Activated CD4-positive, alpha-beta T cell treated with anti-CD3 and anti-CD28 coated beads, Interleukin-2, amount 10 ng/mL, durations not matched to agents 7 days and 5 days (primary cell): Measurements from ENCODE around the gene PPP1R1B. TPM values are rescaled to one million over a fixed set of nuclear protein-coding genes. Genes with fewer than 3 reads are reported as not detected.

Experiments
- CTCF ChIA-PET: fragments of 350-600 bp; sonication (Branson Sonifier 250); formaldehyde crosslinking; loops from one replicate; lab custom pipeline; 2021; ENCODE audit warnings: antibody characterized with exemption; lab: Charles Lee
- POLR2A ChIA-PET: fragments of 350-600 bp; sonication (Branson Sonifier 250); formaldehyde crosslinking; loops from one replicate; lab custom pipeline; 2021; ENCODE audit warnings: antibody characterized with exemption; lab: Charles Lee
- DNase-seq: peaks from one replicate; pipeline ENCODE4 v3.0.0-alpha.2; 2020
- H3K27ac Mint-ChIP-seq: one replicate; pipeline ENCODE4 v1.8.0; 2021; ENCODE audit warnings: mild to moderate bottlenecking, moderate library complexity, mixed read lengths
- H3K27me3 Mint-ChIP-seq: one replicate; pipeline ENCODE4 v1.8.0; 2021; ENCODE audit warnings: mixed read lengths
- H3K36me3 Mint-ChIP-seq: one replicate; pipeline ENCODE4 v1.8.0; 2021; ENCODE audit warnings: low read depth, mixed read lengths
- H3K4me1 Mint-ChIP-seq: one replicate; pipeline ENCODE4 v1.8.0; 2021; ENCODE audit warnings: mixed read lengths
- H3K4me3 Mint-ChIP-seq: one replicate; pipeline ENCODE4 v1.8.0; 2021; ENCODE audit warnings: mild to moderate bottlenecking, moderate library complexity, mixed read lengths
- H3K9me3 Mint-ChIP-seq: one replicate; pipeline ENCODE4 v1.8.0; 2021; ENCODE audit warnings: mixed read lengths
- total RNA-seq, 2 experiments: library from RNA; stranded (reverse); gene quantifications; one replicate each; pipeline ENCODE4 v1.2.3, GENCODE V29; 2021

PPP1R1B gene
- total RNA-seq, 2 experiments from 2014 or later = not detected

- H3K36me3 Mint-ChIP-seq = no peaks in the 10 kb centered on the region
- ChIA-PET CTCF (interaction anchor here (1.4 kb wide), 1 partner anchor 21 kb away, joined by 3 read pairs; no protein-coding TSS in a partner anchor), POLR2A (no interaction called here)
- no peak for DNase-seq
- H3K4me1 Mint-ChIP-seq = peaks cover 24% of the 10 kb centered on the region
- H3K27me3 Mint-ChIP-seq = peaks cover 79% of the 10 kb centered on the region
- no peak overlapping the region for H3K27ac Mint-ChIP-seq
- no peak overlapping the region for H3K4me3 Mint-ChIP-seq
- no peaks in the 10 kb centered on the region for H3K9me3 Mint-ChIP-seq
Measured at GRCh38 chr17:39602533-39603303, 24.0 kb upstream of the PPP1R1B start.

DNA sequence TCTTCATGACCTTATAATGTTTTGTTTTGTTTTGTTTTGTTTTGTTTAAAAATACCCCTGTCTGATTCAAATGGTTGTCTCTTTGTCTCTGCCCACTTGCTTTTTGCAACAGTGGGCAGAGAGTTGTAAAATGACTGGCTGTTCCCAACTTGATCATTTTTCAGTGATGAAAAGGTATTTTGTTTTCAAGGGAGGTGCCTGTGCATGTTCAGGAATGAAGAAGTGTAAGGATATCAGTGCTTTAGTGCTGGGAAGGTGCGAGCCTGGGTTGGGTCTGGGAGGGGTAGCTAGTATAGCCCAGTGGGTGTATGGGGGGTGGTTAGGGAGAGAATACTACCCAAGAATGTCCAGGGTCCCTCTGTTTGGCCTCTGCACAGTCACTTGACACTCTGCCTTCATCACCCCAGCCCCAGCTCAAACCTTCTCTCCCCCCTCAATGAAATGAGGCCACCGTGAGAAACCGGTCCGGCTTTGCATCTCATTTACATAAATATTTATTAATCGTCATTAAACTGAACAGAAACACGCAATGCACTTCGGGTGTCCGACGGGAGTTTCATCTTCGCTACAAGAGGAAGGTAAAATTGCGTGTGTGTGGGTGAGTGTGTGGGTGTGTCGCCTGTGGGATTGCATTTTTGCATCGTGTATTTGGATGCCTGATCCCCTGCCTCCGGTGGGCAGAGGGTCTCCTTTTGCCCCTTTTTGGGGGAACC, 23.3 kb upstream of the PPP1R1B start:
- ChIA-PET POLR2A (no interaction called here), CTCF (interaction anchor here (0.7 kb wide), 1 partner anchor 18 kb away, joined by 3 read pairs; no protein-coding TSS in a partner anchor)
- Mint-ChIP-seq H3K36me3 (no peaks in the 10 kb centered on the region), H3K27me3 (peaks cover 76% of the 10 kb centered on the region), H3K4me1 (peaks cover 19% of the 10 kb centered on the region), H3K9me3 (no peaks in the 10 kb centered on the region), H3K27ac (no peak overlapping the region), H3K4me3 (no peak overlapping the region)
- DNase-seq = no peak

- POLR2A ChIA-PET = no interaction called here
- Mint-ChIP-seq H3K4me3 (no peak overlapping the region), H3K27ac (no peak overlapping the region), H3K36me3 (no peaks in the 10 kb centered on the region), H3K4me1 (peaks cover 14% of the 10 kb centered on the region), H3K27me3 (peaks cover 81% of the 10 kb centered on the region), H3K9me3 (no peaks in the 10 kb centered on the region)
- CTCF ChIA-PET = interaction anchor here (0.7 to 1.5 kb wide), 2 partner anchors 17 to 438 kb away, joined by 4 read pairs; no protein-coding TSS in a partner anchor
- no peak for DNase-seq
Measured at GRCh38 chr17:39604911-39605491, 21.8 kb upstream of the PPP1R1B start.

DNA sequence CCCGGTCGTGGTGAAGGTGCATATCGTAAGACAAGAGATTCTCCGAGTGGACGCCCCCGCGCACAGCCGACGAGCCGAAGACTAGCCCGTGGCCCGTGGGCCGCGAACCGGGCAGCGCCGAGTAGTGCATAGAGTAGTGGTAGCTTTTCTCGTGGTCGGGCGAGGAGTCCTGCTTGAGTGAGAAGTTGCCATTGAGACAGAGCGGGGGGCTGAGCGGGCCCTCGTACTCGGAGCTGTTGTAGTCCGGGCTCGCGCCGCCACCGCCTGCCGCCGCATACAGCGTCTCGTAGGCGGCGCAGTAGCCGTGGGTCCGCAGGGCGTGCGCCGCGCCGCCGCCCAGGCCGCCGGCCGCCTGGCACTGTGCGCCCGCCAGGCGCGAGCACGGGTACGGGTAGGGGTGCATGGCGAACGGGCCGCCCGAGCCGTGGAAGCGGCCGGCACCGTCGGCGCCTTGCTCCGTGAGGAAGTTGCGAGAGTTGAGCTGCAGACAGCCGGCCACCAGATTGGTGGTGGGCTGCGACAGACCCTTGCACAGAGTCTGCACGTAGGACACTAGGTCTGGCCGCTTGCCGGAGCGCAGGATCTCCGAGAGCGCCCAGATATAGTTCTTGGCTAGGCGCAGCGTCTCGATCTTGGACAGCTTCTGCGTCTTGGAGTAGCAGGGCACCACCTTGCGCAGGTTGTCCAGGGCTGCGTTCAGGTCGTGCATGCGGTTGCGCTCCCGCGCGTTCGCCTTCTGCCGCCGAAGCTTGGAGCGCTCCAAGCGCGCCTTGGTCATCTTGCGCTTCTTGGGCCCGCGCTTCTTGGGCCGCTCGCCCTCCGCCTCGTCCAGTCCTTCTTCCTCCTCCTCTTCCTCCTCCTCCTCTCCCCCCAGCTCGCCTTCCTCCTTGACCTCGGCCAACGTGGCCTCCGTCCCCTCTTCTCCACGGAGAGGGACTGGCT, 21.0 kb upstream of the PPP1R1B start:
- DNase-seq = no peak
- POLR2A ChIA-PET = interaction anchor here (0.6 kb wide), 1 partner anchor 672 kb away, joined by 4 read pairs; no protein-coding TSS in a partner anchor
- Mint-ChIP-seq H3K4me1 (peaks cover 14% of the 10 kb centered on the region), H3K4me3 (no peak overlapping the region), H3K27me3 (peaks cover 76% of the 10 kb centered on the region), H3K36me3 (no peaks in the 10 kb centered on the region), H3K9me3 (no peaks in the 10 kb centered on the region), H3K27ac (no peak overlapping the region)
- CTCF ChIA-PET = interaction anchor here (0.6 to 1.5 kb wide), 2 partner anchors 16 to 150 kb away, joined by 3 to 4 read pairs; no protein-coding TSS in a partner anchor

DNA sequence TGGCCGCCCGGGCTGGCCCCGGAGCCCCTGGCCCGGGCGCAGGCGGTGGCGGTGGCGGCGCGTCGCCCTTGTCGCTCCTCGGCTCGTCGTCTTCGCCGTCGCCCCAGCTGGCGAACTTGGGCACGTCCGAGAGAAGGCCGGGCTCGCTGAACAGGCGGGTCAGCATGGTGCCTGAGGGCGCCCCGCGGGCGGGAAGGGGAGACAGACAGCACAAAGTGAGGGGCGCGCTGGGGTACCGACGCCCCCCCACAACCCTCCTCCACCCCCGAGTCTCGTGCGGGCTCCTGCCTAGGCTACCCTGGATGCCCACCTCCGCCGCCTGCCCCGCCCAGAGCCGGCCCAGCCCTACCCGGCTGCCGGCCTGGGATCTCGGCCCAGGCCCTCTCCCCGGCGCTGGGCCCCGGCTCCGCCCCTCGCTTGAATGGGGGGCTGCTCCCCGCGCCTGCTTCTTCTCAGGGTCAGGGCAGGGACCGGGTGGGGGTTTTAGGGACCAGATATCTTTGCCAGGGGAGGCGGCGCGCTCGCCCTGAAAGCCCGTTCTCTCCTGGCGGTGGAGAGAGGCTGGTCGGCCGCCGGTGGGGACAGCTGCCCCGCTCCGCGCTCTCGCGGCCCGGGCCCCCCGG, 20.2 kb upstream of the PPP1R1B start:
- peaks cover 70% of the 10 kb centered on the region for H3K27me3 Mint-ChIP-seq
- CTCF ChIA-PET = interaction anchor here (0.6 to 3.2 kb wide), 3 partner anchors 15 to 151 kb away, joined by 3 to 9 read pairs (median 4); no protein-coding TSS in a partner anchor
- no peak overlapping the region for H3K4me3 Mint-ChIP-seq
- no peak for DNase-seq
- H3K36me3 Mint-ChIP-seq = no peaks in the 10 kb centered on the region
- no peaks in the 10 kb centered on the region for H3K9me3 Mint-ChIP-seq
- no peak overlapping the region for H3K27ac Mint-ChIP-seq
- peaks cover 14% of the 10 kb centered on the region for H3K4me1 Mint-ChIP-seq
- POLR2A ChIA-PET = no interaction called here

DNA sequence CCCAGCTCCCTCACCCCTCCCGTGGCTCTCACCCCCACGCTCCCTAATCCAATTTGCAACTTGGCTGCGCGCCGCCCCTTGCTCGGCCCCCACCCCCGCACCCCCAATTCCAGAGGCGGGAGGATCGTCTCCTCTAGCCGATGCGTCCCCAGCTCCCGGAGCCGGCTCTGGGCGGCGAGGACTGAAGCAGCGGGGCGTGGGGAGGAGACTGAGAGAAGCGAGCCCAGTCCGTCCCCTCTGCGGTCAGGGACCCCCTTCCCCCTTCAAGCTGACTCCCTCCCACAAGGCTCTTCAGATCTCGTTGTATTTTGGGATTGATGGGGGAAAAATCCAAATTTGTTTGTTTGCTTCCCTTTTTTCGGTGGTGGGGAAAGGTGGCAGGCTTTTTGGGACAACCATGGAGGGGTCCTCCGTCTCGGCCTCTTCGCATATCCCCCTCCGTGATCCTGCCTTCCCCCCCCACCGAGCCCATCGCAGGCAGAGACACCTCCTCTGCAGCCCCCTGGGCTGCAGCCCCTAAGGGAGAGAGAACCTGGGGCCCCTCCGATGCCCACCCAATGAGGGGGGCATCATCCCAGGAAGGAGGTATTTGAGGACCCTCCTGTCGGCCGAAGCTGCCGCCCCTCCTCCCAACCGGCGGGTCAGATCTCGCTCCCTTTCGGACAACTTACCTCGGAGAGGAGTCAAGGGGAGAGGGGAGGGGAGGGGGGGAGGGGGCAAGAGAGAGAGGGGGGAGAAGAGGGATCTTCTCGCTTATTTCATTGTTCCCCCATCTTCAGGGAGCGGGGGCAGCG, 19.5 kb upstream of the PPP1R1B start:
- POLR2A ChIA-PET = no interaction called here
- no peak overlapping the region for H3K27ac Mint-ChIP-seq
- H3K4me3 Mint-ChIP-seq = no peak overlapping the region
- CTCF ChIA-PET = interaction anchor here (3.2 kb wide), 1 partner anchor 14 kb away, joined by 9 read pairs; no protein-coding TSS in a partner anchor
- no peaks in the 10 kb centered on the region for H3K9me3 Mint-ChIP-seq
- no peaks in the 10 kb centered on the region for H3K36me3 Mint-ChIP-seq
- DNase-seq = no peak
- H3K27me3 Mint-ChIP-seq = peaks cover 63% of the 10 kb centered on the region
- peaks cover 14% of the 10 kb centered on the region for H3K4me1 Mint-ChIP-seq

DNA sequence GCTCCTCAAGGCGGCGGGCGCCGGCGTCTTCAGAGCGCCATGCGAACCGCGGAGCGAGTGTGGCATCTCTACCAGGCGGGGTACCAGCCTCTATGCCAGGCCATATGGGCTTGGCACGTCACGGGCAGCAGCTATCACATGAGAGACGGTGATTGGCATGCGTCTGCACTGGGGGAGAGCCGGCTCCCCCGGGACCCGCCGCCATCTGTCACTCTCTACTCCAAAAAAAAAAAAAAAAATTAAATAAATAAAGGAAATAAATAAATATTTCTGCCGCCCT, 19.0 kb upstream of the PPP1R1B start, which contains the start of gene NEUROD2:
TSS of gene NEUROD2 (minus strand) at position 70 of the 280 bp plus-strand sequence. CDS start 1,321 bp downstream, outside the sequence.
- Mint-ChIP-seq H3K4me1 (peaks cover 14% of the 10 kb centered on the region), H3K4me3 (no peak within 1 kb of the TSS), H3K27ac (no peak within 1 kb of the TSS), H3K27me3 (peaks cover 57% of the 10 kb centered on the region), H3K36me3 (no peaks in the 10 kb centered on the region), H3K9me3 (no peaks in the 10 kb centered on the region)
- CTCF ChIA-PET = interaction anchor here (3.2 kb wide), 1 partner anchor 14 kb away, joined by 9 read pairs; no protein-coding TSS in a partner anchor
- POLR2A ChIA-PET = no interaction called here
- no peak for DNase-seq

DNA sequence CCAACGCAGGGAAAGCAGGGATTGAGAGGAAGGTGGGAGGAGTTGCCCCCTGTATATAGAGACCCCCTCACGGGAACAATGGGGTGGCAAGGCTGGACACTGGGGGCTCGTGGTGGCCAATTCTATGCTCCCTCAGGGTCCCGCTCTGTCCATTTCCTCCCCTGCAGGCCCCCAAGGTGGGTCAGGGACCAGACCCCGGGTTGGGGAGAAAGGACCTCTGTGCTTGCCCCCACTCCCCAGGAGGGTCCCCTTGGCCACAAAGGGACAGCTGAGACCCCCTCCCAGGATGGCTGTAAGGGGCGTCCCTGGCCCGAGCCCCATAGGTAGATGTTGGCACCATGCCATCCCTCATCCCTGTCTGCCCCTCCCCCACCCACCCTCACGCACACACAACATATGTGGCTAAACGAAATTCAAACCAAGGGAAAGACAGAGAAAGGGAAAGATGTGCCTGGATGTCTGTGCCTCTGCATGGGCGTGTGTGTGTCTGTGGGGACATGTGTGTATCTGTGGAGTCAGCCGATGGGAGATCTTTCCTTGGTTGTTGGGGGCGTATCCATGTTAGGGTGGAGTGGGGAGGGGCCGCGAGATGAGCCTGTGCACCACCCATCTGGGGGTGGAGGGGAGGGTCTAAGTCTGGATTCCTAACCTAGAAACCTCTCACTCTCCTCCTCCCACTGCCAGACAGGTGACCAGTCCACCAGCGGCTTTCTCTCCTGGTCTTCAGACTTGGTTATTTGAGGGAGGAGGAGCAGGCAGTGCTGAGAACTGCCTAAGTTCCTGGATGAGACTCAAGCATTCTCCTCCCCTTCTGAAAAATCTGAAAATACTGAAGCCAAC, 18.4 kb upstream of the PPP1R1B start:
- no peaks in the 10 kb centered on the region for H3K9me3 Mint-ChIP-seq
- H3K27me3 Mint-ChIP-seq = peaks cover 51% of the 10 kb centered on the region
- peaks cover 12% of the 10 kb centered on the region for H3K4me1 Mint-ChIP-seq
- H3K36me3 Mint-ChIP-seq = no peaks in the 10 kb centered on the region
- DNase-seq = no peak
- ChIA-PET CTCF (interaction anchor here (3.2 kb wide), 1 partner anchor 13 kb away, joined by 9 read pairs; no protein-coding TSS in a partner anchor), POLR2A (no interaction called here)
- H3K4me3 Mint-ChIP-seq = no peak overlapping the region
- no peak overlapping the region for H3K27ac Mint-ChIP-seq

- Mint-ChIP-seq H3K4me3 (no peak overlapping the region), H3K4me1 (peaks cover 9% of the 10 kb centered on the region), H3K9me3 (no peaks in the 10 kb centered on the region), H3K27ac (no peak overlapping the region), H3K27me3 (peaks cover 44% of the 10 kb centered on the region), H3K36me3 (no peaks in the 10 kb centered on the region)
- POLR2A ChIA-PET = no interaction called here
- CTCF ChIA-PET = interaction anchor here (3.2 kb wide), 1 partner anchor 12 kb away, joined by 9 read pairs; no protein-coding TSS in a partner anchor
- no peak for DNase-seq
Measured at GRCh38 chr17:39609416-39610025, 17.2 kb upstream of the PPP1R1B start.
